ENCODE results near the gene TMOD2. TPM values are rescaled to one million over a fixed set of nuclear protein-coding genes. Genes with fewer than 3 reads are reported as not detected.

TMOD2 gene
- total RNA-seq, 1 donor from 2014 or later: 14.6 TPM

DNA sequence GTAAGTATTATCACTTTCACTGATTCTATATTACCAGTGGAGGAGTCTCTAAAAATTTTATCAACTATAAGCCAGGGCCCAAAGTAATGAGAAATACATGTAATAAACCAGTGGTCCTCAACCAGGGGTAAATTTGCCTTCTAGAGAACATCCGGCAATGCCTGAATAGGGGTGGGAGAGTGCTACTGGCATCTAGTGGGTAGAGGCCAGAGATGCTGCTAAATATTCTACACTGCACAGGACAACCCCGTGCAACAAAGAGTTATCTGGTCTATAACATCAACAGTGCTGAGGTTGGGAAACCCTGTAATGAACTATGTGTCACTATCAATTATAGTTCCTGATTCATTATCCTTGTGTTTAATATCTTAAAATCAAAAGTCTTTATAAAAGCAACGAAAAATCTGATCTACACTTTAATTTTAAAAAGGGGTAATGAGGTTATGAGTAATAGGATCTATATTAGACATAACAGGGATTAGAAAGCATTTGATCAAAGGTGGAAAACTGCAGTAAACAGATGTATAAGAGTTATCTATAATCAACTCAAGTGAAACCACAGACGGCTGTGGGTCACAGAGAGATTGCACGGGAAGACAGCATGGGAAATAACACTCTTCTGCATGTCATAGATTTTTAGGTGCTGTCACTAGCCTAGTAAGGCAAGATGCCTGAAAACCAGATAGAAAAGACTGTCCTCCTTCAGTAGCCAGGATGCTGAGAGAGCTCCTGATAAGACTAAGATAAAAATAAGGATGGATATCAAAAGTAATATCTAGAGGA, 16.0 kb upstream of the TMOD2 start:
- Mint-ChIP-seq H3K27ac (peak overlapping the region; percentile 89), H3K4me3 (peak overlapping the region; percentile 90), H3K36me3 (ENCODE audit: low read depth) (peaks cover 39% of the 10 kb centered on the region), H3K4me1 (peaks cover 72% of the 10 kb centered on the region), H3K27me3 (no peaks in the 10 kb centered on the region), H3K9me3 (no peaks in the 10 kb centered on the region)
- CTCF ChIA-PET: interaction anchor here (1.0 to 4.3 kb wide), 7 partner anchors 8 to 86 kb away, joined by 3 to 58 read pairs (median 17); partner anchors contain the start of gene TMOD2
- intact Hi-C loops (cut with micrococcal nuclease): loop anchor here (1.0 to 10.0 kb wide), 10 partner anchors 9 to 1381 kb away; partner anchors contain the start of genes GABPB1, MAPK6, TMOD2 and TMOD3
- POLR2A ChIA-PET: interaction anchor here (0.9 to 4.1 kb wide), 9 partner anchors 9 to 500 kb away, joined by 3 to 98 read pairs (median 11); partner anchors contain the start of gene TMOD2
- ATAC-seq (ENCODE audit: low read depth) (no peak), DNase-seq (no peak)
- TF ChIP-seq, protein P1, sequence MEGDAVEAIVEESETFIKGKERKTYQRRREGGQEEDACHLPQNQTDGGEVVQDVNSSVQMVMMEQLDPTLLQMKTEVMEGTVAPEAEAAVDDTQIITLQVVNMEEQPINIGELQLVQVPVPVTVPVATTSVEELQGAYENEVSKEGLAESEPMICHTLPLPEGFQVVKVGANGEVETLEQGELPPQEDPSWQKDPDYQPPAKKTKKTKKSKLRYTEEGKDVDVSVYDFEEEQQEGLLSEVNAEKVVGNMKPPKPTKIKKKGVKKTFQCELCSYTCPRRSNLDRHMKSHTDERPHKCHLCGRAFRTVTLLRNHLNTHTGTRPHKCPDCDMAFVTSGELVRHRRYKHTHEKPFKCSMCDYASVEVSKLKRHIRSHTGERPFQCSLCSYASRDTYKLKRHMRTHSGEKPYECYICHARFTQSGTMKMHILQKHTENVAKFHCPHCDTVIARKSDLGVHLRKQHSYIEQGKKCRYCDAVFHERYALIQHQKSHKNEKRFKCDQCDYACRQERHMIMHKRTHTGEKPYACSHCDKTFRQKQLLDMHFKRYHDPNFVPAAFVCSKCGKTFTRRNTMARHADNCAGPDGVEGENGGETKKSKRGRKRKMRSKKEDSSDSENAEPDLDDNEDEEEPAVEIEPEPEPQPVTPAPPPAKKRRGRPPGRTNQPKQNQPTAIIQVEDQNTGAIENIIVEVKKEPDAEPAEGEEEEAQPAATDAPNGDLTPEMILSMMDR (IDR thresholded peaks at IDR 0.05): no peak

DNA sequence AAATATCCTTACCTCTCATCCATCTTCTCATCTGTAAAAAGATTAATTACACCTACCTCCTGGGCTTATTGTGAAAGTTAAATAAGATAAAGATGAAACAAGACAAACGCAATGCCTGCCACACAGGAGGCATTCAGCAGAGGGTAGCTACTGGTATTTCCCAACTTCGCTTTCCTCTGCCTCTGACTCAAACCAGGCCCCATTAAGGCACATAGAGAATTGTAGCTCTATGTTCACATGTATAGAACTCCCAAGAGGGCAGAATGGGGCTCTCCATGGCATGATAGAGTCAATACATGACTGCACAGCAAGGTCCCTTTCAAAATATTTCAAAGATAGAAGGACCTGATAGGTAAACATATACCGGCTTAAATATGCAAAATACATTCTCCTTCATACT, 15.3 kb upstream of the TMOD2 start:
- Mint-ChIP-seq H3K36me3 (ENCODE audit: low read depth) (peaks cover 34% of the 10 kb centered on the region), H3K4me1 (peaks cover 66% of the 10 kb centered on the region), H3K4me3 (peak overlapping the region; percentile 90), H3K9me3 (no peaks in the 10 kb centered on the region), H3K27me3 (no peaks in the 10 kb centered on the region), H3K27ac (peak overlapping the region; percentile 89)
- intact Hi-C loops (cut with micrococcal nuclease): loop anchor here (1.0 to 10.0 kb wide), 9 partner anchors 15 to 1381 kb away; partner anchors contain the start of genes GABPB1, MAPK6, TMOD2 and TMOD3
- peak; percentile 64 for ATAC-seq (ENCODE audit: low read depth)
- ChIA-PET POLR2A (interaction anchor here (0.9 to 4.1 kb wide), 13 partner anchors 10 to 500 kb away, joined by 3 to 98 read pairs (median 7); partner anchors contain the start of gene TMOD2), CTCF (interaction anchor here (1.0 to 4.3 kb wide), 6 partner anchors 9 to 86 kb away, joined by 3 to 58 read pairs (median 14); partner anchors contain the start of gene TMOD2)
- TF ChIP-seq, protein P1 (IDR thresholded peaks at IDR 0.05): no peak
- DNase-seq: no peak

DNA sequence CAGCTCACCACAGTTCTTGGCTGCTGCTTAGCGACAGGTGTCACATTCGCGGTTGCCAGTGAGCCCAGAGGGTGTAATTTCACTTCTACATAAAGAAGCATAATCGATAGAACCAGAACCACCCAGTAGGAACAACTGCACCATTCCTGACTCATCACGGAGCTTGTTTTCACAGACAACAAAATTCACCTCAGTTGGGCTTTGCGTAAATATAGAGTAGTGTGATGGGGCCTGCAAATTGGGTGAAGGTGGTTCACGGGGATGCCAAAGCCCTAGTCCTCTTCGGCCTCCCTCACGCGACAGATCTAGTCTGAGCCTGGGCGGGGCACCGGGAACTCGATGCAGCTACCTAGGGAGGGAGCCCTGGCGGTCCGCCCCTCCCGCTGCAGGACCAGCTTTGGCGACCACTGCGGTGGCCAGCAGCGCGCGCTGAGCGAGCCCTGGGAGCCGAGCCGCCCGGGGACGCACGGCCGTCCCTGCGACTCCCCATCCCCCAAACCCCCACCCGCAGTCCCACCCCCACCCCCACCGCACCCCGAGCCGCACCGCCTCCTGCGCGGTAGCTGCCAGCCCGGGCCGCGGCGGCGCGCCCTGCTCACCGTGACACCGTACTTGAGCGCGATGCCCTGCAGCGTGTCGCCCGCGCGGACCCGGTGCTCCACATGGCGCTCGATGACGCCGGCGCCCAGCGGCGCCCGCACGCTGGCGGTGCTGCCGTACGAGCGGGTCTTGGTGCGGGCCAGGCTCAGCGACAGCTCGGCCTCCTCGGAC, 14.5 kb upstream of the TMOD2 start:
- CTCF ChIA-PET: interaction anchor here (1.4 to 4.3 kb wide), 5 partner anchors 10 to 87 kb away, joined by 4 to 58 read pairs (median 17); partner anchors contain the start of gene TMOD2
- intact Hi-C loops (cut with micrococcal nuclease): loop anchor here (1.0 to 10.0 kb wide), 9 partner anchors 14 to 1382 kb away; partner anchors contain the start of genes GABPB1, MAPK6, TMOD2 and TMOD3
- POLR2A ChIA-PET: interaction anchor here (0.6 to 4.1 kb wide), 19 partner anchors 8 to 1383 kb away, joined by 3 to 98 read pairs (median 6); partner anchors contain the start of gene TMOD2
- Mint-ChIP-seq H3K4me3 (peak overlapping the region; percentile 90), H3K9me3 (no peaks in the 10 kb centered on the region), H3K27ac (peak overlapping the region; percentile 89), H3K36me3 (ENCODE audit: low read depth) (peaks cover 33% of the 10 kb centered on the region), H3K4me1 (peaks cover 57% of the 10 kb centered on the region), H3K27me3 (no peaks in the 10 kb centered on the region)
- DNase-seq: peak; percentile 59
- TF ChIP-seq, protein P1 (IDR thresholded peaks at IDR 0.05): no peak
- ATAC-seq (ENCODE audit: low read depth): peak; percentile 40

DNA sequence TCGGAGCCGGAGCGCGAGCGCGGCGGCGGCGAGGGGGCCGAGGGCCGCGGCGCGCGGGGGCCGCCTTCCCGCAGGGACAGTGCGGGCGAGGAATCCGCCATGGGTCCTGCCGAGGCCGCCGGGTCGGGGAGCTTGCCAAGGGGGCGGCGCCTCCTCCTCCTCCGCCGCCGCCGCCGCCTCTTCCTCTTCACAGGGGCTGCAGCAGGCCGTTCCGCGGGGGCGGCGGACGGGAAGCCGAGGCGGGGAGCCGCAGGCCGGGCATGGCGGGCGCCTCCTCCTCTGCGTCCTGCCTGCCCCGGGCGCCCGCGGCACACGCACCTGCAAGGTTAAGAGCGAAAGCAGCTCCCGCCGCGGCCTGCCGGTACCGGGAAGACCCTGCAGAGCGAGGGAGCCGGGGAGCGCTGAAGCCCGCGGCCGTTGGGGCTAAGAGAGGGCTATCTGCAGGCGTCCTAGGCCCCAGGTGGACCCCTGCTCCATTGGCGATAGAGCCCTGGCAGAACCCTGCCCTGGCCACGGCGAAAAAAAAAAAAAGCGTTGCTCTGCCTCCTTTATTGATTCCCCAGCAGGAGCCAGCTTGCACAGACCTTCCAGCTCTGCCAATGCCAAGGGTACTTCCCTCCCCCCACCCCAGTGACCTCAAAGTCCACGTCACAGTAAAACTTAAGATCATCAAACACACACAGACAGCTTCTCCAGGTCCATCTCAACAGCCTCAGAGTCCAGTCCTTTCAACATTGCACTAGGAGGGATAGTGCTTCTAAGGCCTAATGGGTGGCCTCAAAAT, 13.7 kb upstream of the TMOD2 start, which contains the start of gene LYSMD2:
LYSMD2 (minus strand) TSS at position 134 of the 784 bp plus-strand sequence; CDS start at position 101, 33 bp downstream.
- intact Hi-C loops (cut with micrococcal nuclease): loop anchor here (2.0 to 10.0 kb wide), 6 partner anchors 90 to 1383 kb away; partner anchors contain the start of genes GABPB1, MAPK6 and TMOD3
- peak; percentile 49 for ATAC-seq (ENCODE audit: low read depth)

More for the DNA sequence above, 13.7 kb upstream of the TMOD2 start, which contains the start of gene LYSMD2:
- peak within 1 kb of the TSS; percentile 93 for H3K27ac Mint-ChIP-seq
- H3K4me3 Mint-ChIP-seq: peak within 1 kb of the TSS; percentile 90
- peaks cover 49% of the 10 kb centered on the region for H3K4me1 Mint-ChIP-seq
- TF ChIP-seq, protein P1 (IDR thresholded peaks at IDR 0.05): no peak
- CTCF ChIA-PET: interaction anchor here (0.6 to 4.3 kb wide), 7 partner anchors 10 to 88 kb away, joined by 3 to 58 read pairs (median 4); no protein-coding TSS in a partner anchor
- peak; percentile 75 for DNase-seq
- no peaks in the 10 kb centered on the region for H3K9me3 Mint-ChIP-seq
- peaks cover 25% of the 10 kb centered on the region for H3K36me3 Mint-ChIP-seq (ENCODE audit: low read depth)
- POLR2A ChIA-PET: interaction anchor here (0.6 to 4.1 kb wide), 18 partner anchors 9 to 1387 kb away, joined by 3 to 98 read pairs (median 5); partner anchors contain the start of gene TMOD2
- H3K27me3 Mint-ChIP-seq: no peaks in the 10 kb centered on the region

All from activated B cell treated with CpG ODN at 0.5 μM for 24 hours (primary cell).